HG03558 (cell line): ENCODE results near the gene SPON1.
"Not testable (repeated sequence)": the region's sequence is repeated elsewhere in the genome, so short reads cannot be mapped to it uniquely, and the experiment has no call there.

Experiments
- ATAC-seq: cut with Tn5 transposase; IDR thresholded peaks from one replicate; pipeline ENCODE4 v1.9.1; 2021; ENCODE audit warnings: moderate number of reproducible peaks; ENCODE audit not compliant: unreplicated experiment; ENCODE audit errors: extremely low read depth

The SPON1 gene

DNA sequence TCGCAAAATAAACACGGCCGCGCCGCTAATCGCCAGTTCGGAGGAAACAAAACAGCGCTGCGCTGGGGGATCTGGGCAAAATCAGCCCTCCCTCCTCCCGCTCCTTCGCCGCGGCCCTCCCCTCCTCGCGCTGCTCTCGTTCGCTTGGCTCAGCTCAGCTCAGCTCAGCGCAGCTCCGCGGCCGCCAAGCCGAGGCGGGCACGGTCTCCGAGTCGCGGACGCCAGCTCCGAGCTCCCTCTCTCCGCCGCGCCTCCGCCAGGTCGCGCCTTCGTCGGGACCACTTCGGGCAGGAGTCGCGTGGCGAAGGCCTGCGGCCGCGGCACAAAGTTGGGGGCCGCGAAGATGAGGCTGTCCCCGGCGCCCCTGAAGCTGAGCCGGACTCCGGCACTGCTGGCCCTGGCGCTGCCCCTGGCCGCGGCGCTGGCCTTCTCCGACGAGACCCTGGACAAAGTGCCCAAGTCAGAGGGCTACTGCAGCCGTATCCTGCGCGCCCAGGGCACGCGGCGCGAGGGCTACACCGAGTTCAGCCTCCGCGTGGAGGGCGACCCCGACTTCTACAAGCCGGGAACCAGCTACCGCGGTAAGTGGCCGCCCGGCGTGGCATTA is at the start of gene SPON1:
TSS of gene SPON1 (plus strand) at position 162 of the 607 bp plus-strand sequence. CDS start at position 344, 182 bp downstream.
- no peak for ATAC-seq

- ATAC-seq, result no peak
Measured at GRCh38 chr11:13917264-13917663, 45.3 kb upstream of the SPON1 start.

DNA sequence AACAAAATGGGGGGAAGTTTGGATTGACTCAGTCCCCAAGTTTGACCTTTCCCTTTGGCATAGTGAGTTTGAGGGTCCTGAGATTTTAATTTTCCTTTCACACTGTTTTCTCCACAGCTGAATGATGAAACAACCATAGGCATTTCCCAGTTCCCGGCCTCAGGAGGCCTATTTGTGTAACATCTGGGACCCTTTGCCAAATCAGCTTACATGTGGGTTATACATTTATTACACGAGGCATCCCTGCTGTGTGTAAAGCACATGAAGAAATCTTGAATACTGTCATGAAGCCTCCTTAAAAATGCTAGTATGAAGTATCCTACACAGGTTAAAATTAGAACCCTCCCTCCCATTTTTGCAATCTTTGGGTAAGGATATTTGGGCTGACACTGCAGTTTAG is 44.6 kb upstream of the SPON1 start:
- ATAC-seq, result no peak

DNA sequence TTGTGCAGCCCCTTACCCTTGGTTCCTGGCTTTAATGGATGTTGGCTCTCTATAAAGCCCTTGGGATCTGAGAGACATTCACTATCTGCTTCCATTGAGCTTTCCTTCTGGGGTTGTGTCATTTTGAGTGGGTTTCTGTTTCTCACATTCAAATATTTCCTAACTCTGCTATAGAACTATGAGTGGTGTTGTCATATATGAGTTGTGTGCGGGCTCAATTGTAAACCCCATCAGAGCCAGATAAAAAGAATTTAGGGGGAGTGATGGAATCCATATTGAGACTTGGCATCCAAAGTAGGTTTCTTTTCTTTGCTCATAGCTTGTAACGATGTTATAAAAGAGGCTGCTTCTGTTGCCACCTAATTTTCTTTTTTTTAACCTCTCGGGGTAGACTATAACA is 41.8 kb upstream of the SPON1 start:
- no peak for ATAC-seq

DNA sequence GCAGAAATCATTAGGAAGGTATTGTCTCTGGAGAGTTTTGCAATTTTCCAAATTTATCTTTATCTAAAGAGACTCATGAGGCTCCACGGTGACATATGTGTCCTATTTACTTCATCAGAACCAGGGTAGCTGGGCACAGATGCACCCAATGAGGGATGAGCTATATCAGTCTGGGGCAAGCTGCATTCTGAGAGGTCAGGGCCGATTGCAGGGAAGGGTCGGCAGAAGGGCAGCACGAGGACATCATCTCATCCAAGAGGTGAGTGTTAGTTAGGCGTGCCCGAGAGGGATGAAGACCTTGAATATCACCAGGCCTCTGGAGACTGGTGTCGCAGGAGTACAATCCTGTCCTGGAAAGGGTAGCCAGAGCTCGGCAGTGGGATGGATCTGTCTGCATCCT is 41.0 kb upstream of the SPON1 start:
- ATAC-seq, result no peak

DNA sequence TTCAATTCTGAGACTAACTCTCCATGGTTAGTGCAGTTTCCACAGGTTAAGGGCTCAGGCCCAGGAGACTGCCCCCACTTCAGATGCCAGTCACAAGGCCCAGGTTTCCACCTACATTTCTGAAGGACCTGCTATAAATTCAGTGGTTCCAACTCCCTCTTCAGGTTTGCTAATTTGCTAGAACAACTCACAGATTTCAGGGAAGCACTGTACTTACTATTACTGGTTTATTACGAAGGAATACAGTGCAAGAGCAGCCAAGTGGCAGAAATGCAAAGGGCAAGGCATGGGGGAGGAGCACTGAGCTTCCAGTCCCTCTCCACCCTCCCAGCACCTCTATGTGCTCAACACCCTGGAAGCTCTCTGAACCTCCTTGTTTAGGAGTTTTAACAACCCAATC is 39.3 kb upstream of the SPON1 start:
- ATAC-seq, result no peak

GRCh38 chr11:13923716-13924650 is 38.5 kb upstream of the SPON1 start:
- ATAC-seq, result no peak

DNA sequence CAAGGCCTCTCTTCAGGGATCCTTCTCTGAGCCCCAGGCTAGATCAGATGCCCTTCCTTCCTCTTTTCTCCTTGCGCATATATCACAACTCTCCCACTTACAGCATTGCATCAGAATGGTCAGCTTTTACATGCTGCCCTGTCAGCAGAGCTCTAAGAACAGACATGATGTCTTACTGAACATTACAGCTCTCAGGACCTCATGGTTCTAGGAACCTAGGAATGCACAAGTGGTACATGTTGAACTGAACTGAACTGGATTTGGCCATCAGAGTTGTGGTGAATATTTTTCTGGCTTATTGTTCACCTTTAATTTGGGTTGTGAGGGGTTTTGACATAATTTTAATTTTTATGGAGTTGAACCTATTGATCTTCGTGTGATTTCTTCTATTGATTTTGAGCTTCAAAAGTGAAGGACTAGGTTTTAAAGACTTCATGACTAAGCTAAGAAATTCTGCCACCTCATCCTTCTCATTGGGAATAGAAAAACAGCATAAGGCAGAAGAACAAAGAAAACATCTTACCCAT is 37.7 kb upstream of the SPON1 start:
- no peak for ATAC-seq

GRCh38 chr11:13926366-13926765 is 36.2 kb upstream of the SPON1 start:
- not testable (repeated sequence) for ATAC-seq

GRCh38 chr11:13926981-13927380 is 35.5 kb upstream of the SPON1 start:
- ATAC-seq, result no peak

GRCh38 chr11:13927481-13927880 is 35.0 kb upstream of the SPON1 start:
- ATAC-seq, result no peak

DNA sequence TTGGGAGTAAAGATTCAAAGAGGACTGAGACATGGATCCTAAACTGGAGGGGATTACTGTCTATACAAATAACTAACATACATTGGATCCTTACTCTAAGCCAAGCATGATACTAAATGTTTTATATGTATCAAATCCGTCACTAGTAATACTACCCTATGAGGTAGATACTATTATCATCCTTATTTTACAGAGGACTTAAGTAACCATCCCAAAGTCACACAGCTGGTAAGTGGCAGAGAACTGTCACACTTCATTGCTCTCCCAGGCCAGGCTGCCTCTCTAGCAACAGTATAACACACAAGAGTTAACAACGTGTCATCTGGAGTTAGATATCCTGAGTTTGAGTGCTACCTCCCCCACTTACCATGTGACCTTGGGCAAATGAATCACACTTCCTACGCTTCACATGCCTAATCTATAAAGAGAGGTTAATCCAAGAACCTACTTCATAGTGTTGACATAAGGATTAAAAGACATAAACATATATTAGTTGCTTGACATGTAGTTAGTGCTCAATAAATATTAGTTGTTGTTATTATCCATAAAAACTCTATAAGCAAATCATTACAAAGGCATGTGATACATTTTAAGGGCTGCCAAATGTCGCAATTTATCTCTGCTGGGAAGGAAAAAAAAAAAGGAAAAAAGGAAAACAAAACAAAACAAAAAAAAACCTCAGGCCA is 33.8 kb upstream of the SPON1 start:
- ATAC-seq, result no peak

DNA sequence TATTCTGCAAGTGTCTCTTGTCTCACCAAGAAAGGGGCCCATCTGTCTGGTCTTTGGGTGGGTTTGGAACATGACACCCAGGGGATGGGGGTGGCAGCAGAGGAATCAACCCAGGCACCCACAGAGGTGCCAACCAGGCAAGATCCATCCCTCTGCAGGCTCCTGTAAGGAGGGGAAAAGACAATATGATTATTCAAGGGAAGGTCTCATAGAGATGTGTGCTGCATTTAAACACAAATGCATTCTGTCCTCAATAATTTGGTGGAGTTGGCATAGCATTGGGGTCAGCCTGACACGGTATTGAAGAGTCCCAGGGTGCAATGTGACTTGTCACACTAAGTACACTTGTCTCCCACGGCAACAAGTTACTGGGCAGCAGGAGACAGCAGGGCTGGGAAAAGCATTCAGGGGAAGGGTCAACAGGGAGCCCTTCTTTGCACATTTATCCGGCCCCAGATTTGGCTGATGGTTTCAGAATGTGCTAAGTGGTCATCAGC is 33.1 kb upstream of the SPON1 start:
- ATAC-seq, result no peak

DNA sequence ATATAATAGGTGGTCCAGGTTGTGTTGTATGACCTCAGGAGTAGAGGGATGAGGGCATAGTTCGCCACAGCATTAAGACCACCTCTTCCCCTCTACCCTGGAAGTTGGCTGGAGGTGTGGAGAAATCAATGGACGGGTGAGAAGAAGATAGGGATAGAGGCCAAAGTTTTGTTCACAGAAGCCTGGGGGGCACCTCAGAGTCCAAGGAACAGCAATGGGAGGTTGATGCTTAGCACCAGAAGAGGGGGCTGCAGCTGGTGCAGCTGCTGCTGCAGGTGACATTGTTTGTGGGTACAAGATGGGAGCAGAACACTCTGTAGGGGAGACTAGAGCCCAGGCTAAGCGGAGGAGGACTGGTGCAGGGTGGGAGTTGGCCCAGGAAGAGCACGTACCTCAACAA is 31.2 kb upstream of the SPON1 start:
- no peak for ATAC-seq

- not testable (repeated sequence) for ATAC-seq
Measured at GRCh38 chr11:13937154-13937553, 25.4 kb upstream of the SPON1 start.

- ATAC-seq, result not testable (repeated sequence)
Measured at GRCh38 chr11:13938829-13939228, 23.7 kb upstream of the SPON1 start.

DNA sequence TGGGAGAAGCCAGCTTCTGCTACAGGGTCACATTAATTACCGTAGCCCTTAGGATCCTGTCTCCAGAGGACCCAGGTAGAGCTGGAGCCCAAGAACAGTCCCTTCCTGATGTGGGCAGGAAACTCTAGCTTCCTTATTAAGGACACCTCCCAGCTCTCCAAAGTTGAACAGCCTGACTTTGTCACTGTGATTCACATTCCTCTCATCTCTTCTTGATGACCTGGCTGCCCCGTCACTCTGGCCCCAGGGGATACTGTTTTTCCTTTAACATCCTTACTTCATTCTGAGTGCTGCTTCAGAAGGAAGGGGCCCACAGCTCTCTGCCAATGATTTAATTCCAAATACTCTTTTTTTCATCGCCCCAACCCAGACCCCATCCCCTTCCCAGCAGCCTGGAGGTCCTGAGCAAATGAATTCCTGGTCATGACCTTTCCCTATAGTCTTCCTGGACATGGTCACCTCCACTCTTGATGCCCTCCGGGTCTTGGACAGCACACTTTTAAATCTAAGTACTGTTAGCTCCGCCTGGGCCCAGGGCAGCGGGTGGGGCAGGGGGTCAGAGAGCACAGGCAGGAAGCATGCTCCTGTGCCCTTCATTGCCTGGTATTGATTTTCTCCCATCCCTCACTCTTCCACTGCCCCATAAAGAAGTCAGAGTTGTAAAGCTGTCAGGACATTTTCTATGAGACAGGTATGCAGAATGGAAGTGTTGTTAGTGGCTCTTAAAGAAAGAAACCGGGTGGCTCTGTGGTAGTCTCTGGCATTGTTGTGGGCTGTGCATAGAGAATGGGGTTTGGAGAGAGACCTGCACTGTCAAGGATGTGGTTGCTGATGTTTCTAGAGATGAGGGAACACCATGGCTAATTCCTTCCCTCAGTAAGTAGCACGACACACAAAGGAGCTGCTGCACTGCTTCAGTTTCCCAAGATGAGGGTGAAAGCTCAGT is 22.3 kb upstream of the SPON1 start:
- no peak for ATAC-seq

GRCh38 chr11:13940907-13941256 is 21.6 kb upstream of the SPON1 start:
- ATAC-seq, result no peak

GRCh38 chr11:13941775-13942174 is 20.7 kb upstream of the SPON1 start:
- no peak for ATAC-seq

- no peak for ATAC-seq
Measured at GRCh38 chr11:13942378-13942777, 20.1 kb upstream of the SPON1 start.
